Measurements from ENCODE around the gene PUS3.
"Not testable (repeated sequence)": the region's sequence is repeated elsewhere in the genome, so short reads cannot be mapped to it uniquely, and the experiment has no call there.

The PUS3 gene

DNA sequence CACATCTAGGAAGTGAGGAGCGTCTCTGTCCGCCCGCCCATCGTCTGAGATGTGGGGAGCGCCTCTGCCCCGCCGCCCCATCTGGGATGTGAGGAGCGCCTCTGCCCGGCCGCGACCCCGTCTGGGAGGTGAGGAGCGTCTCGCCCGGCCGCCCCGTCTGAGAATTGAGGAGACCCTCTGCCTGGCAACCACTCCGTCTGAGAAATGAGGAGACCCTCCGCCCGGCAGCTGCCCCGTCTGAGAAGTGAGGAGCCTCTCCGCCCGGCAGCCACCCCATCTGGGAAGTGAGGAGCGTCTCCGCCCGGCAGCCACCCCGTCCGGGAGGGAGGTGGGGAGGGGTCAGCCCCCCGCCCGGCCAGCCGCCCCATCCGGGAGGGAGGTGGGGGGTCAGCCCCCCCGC lies 40.2 kb downstream of the PUS3 start:
- WGBS, 2 experiments (ENCODE audit: insufficient coverage in 2 of 2): 96 to 98% methylated on average over 8 to 11 of the region's 33 CpGs

DNA sequence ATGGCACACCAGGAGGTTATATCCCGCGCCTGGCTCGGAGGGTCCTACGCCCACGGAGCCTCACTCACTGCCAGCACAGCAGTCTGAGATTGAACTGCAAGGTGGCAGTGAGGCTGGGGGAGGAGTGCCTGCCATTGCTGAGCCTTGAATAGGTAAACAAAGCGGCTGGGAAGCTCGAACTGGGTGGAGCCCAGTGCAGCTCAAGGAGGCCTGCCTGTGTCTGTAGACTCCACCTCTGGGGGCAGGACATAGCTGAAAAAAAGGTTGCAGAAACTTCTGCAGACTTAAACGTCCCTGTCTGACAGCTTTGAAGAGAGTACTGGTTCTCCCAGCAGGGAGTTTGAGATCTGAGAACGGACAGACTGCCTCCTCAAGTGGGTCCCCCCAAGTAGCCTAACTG lies 45.3 kb downstream of the PUS3 start:
- H3K27ac ChIP-seq (ENCODE audit: low read depth, low read length, severe bottlenecking); H3K36me3 ChIP-seq (ENCODE audit: control insufficient read depth, insufficient read depth, low read length); H3K4me3 ChIP-seq (ENCODE audit: extremely low read depth, insufficient read depth, low read length, poor library complexity, severe bottlenecking); H3K4me1 ChIP-seq (ENCODE audit: control insufficient read depth, insufficient read depth, low read length, poor library complexity, severe bottlenecking); H3K9me3 ChIP-seq (ENCODE audit: control insufficient read depth, low read length): not testable (repeated sequence)
- WGBS, 2 experiments (ENCODE audit: insufficient coverage in 2 of 2): 69 to 84% methylated on average over 4 to 6 of the region's 9 CpGs

More for the DNA sequence above, 40.2 kb downstream of the PUS3 start:
- not testable (repeated sequence) for H3K4me3 ChIP-seq (ENCODE audit: extremely low read depth, insufficient read depth, low read length, poor library complexity, severe bottlenecking); H3K9me3 ChIP-seq (ENCODE audit: control insufficient read depth, low read length); H3K4me1 ChIP-seq (ENCODE audit: control insufficient read depth, insufficient read depth, low read length, poor library complexity, severe bottlenecking); H3K36me3 ChIP-seq (ENCODE audit: control insufficient read depth, insufficient read depth, low read length); H3K27ac ChIP-seq (ENCODE audit: low read depth, low read length, severe bottlenecking)

- H3K27ac ChIP-seq (ENCODE audit: low read depth, low read length, severe bottlenecking): no peak overlapping the region
- H3K4me3 ChIP-seq (ENCODE audit: extremely low read depth, insufficient read depth, low read length, poor library complexity, severe bottlenecking): no peak overlapping the region
- peaks cover 20% of the 10 kb centered on the region for H3K9me3 ChIP-seq (ENCODE audit: control insufficient read depth, low read length)
- H3K36me3 ChIP-seq (ENCODE audit: control insufficient read depth, insufficient read depth, low read length): no peaks in the 10 kb centered on the region
- no peaks in the 10 kb centered on the region for H3K4me1 ChIP-seq (ENCODE audit: control insufficient read depth, insufficient read depth, low read length, poor library complexity, severe bottlenecking)
Measured at GRCh38 chr11:125846188-125846587, 56.8 kb downstream of the PUS3 start.

Measured in mesodermal cell (in vitro differentiated cells).